Stimulated activated CD8-positive, alpha-beta memory T cell treated with anti-CD3 and anti-CD28 coated beads, Interleukin-15, amount 100 ng/mL, for 4 hours (primary cell): ENCODE measurements around the gene DLG4.
"Not testable (repeated sequence)": the region's sequence is repeated elsewhere in the genome, so short reads cannot be mapped to it uniquely, and the experiment has no call there.

Source experiments
- DNase-seq, 2 donors: peaks; one replicate each; pipeline ENCODE4 v3.0.0-alpha.2; 2020; ENCODE audit warnings: low read depth in 2 of 2

DLG4 gene

GRCh38 chr17:7184091-7184488 is 35.5 kb downstream of the DLG4 start:
- DNase-seq = no peak

- DNase-seq = no peak
Measured at GRCh38 chr17:7183433-7184090, 36.1 kb downstream of the DLG4 start.

- DNase-seq = not testable (repeated sequence)
Measured at GRCh38 chr17:7182101-7182500, 37.5 kb downstream of the DLG4 start.

DNA sequence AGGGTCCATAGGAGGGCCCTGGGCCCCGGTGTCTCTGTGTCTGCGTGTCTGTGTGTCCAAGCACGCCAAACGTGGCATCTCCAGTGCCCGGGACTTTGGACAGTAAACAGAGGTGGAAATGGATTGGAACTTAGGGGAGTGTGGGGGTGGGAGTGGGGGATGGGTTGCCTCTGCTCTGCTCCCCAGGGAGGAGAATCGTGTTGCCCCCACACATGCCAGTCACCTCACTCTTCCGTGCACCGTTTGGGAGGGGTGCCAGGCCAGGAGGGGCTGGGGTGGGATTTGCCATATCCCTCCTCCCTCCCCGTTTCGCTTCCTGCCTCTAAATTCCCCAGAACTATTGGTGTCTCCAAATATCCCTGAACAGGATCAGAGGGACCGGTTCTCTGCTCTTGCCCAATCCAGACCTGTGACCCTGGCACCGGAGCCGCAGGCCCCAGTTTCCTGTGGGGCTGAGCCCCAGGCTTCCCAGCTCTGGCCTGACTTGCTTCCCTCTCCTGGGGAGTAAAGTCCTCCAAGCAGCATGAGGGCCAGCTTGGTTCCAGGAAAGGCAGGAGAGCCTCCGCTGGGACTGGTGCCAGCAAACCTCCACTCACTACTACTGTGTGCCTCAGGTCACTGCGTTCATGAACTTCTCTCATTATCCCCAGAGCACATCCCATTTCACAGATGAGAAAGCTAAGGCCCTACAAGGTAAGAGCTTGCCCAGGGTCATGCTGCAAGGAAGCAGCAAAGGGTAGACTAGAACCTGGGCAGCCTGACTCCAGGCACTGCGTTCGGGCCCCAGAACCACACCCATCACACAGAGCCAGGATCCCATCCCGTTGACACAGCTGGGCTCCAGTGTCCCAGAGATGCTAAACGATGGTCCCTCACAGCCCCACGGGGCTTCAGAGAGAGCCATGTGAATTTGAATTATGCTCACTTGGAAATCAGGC is 40.0 kb downstream of the DLG4 start, which contains the start of gene ASGR1:
ASGR1 (minus strand) TSS at position 54 of the 938 bp plus-strand sequence. CDS start 807 bp downstream, outside the sequence.
- no peak for DNase-seq

DNA sequence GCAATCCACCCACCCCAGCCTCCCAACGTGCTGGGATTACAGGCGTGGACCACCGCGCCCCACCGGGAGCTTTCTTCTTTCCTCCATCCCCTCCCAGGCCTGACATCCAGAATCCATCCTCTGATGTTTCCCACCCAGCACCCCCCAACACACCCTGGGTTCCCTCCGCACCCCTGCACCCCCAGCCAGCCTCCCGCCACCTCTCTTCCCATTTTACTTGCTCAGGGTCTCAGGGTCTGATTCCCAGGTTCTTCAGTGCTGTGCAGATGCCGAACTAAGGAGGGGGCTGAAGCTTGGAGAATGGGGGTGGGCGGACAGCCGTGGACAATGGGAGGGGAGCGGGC is 40.7 kb downstream of the DLG4 start:
- no peak for DNase-seq

DNA sequence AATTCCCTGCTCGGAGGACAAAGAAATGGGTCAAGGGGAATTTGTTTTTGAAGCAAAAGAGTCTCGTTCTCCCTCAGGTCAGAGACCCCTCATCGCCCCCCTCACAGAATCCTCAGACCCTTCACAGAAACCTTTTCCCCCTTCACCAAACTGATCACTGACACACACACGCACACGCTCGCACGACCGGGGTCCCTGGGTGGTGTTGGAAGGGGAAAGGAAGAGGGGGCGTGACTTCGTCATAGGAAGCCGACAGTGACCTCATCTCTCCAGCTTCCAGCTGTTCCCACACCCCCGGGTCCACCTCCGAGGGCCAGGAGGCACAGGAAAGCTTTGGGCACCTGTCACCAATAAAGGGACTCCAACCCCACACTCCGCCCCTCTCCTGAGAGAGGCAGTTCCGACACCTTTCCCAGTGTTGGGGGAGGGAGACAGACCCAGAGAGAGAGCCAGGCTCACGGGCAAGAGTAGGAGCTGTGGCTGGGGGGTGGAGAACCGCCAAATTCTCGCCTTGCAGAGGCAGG is 41.6 kb downstream of the DLG4 start:
- DNase-seq = no peak

- peak; percentile 19 to 33 for DNase-seq
Measured at GRCh38 chr17:7177191-7177953, 42.3 kb downstream of the DLG4 start.

GRCh38 chr17:7176841-7177190 is 42.8 kb downstream of the DLG4 start:
- no peak for DNase-seq

DNA sequence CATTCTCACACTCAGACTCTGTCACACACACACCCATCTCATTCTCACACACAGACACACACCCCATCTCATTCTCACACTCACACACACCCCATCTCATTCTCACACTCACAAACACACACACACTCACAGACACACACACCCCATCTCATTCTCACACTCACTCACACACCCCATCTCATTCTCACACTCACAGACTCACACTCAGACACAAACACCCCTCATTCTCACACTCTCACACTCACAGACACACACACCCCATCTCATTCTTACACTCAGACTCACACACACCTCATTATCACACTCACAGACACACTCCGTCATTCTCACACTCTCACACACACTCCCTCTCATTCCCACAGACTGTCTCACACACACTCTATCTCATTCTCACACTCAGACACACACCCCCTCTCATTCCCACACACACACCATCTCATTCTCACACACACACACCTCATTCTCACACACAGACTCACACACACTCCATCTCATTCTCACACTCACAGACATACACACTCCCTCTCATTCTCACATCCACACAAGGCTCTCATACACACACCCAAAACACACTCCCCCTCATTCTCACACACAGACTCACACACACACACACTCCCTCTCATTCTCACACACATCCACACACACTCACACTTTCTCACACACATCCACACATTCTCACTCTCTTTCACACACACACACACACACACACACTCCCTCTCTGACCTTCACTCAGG is 43.4 kb downstream of the DLG4 start:
- DNase-seq = no peak

GRCh38 chr17:7175330-7175733 is 44.3 kb downstream of the DLG4 start:
- DNase-seq = no peak

GRCh38 chr17:7174603-7175326 is 44.9 kb downstream of the DLG4 start:
- DNase-seq = no peak

GRCh38 chr17:7173687-7174602 is 45.7 kb downstream of the DLG4 start:
- DNase-seq = peak in 1 of 2 donors; percentile 24

GRCh38 chr17:7172522-7173191 is 47.0 kb downstream of the DLG4 start:
- not testable (repeated sequence) for DNase-seq

DNA sequence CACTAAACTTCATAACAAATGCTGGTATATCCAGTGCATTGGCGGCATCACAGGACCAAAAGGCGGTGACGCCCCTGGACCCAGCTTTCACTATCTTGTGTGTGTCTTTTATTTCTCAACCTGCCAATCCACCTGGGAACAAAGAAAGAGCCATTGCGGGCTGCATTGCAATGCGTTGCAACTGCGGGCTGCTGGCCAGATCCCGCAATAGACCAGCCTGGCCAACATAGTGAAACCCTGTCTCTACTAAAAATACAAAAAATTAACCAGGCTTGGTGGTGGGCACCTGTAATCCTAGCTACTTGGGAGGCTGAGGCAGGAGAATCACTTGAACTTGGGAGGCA is 50.1 kb downstream of the DLG4 start:
- not testable (repeated sequence) for DNase-seq

DNA sequence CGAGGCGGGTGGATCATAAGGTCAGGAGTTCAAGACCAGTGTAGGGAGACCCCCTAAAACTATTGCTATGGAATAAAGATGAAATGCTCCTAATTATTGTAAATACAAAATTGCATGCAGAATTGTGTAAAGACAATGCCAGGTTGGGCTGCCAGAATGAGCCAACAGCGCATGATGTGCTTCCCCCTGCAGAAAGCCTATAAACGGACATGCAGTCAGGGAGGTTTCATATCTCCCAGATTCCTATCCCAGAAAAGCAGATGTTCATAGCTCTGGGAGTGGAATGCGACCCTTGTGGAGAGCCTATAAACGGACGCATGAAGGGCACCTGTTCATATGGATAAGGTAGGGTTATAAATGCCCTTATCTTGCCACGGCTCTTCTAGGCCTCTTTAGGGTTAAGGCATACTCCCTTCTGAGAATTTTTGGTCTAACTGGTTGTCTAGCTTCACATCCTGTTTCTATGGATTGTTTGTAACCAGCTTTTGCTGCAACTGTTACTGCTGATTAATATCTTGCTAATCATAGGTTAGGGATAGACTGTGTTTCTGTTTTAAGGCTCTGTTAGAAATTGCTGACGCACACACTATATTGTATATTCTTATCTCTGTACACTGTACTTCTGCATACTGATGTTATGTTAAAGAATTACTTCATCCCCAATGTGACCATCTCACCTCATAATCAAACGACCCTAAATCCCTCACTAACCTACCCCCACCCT is 50.6 kb downstream of the DLG4 start:
- DNase-seq = not testable (repeated sequence)

DNA sequence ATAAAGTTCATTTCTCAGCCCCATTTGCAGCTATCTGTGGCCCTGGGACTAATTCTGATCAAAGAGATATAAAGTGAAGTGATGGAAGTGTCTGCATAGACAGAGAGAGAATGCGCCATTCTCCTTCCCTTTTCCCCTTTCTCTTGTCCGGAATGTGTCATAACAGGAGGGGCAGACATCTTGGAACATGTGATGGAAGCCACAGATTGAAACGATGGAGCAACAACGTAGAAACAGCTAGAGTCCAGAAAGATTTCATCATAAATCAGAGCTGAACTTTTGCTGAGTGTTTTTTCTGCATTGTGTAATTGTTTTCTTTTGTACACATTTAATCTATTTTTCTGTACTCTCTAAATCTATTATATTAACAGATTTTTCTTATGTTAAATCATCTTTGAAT is 51.8 kb downstream of the DLG4 start:
- no peak for DNase-seq

DNA sequence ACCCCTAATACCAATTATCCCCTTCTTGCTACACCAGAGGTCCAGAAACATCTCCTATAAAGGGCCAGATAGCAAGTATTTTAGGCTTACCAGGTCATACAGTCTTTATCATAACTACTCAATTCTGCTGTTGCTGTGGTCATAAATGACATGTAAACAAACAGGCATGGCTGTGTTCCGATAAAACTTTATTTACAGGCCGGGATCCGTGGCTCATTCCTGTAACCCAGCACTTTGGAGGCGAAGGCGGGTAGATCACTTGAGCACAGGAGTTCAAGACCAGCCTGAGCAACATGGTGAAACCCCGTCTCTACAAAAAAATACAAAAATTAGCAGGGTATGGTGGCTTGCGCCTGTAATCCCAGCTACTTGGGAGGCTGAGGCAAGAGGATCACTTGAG is 52.8 kb downstream of the DLG4 start:
- DNase-seq = no peak

GRCh38 chr17:7159571-7159970 is 60.1 kb downstream of the DLG4 start:
- DNase-seq = not testable (repeated sequence)
